ENCODE data around the gene PEX5L. TPM values are rescaled to one million over a fixed set of nuclear protein-coding genes. Genes with fewer than 3 reads are reported as not detected.

The PEX5L gene
- total and polyA plus RNA-seq, 11 donors, result 0.08 to 5.2 (median 0.22) TPM; not detected in 2

GRCh38 chr3:179819379-179819778 lies 217.4 kb downstream of the PEX5L start:
- H3K36me3 ChIP-seq, result no peaks in the 10 kb centered on the region
- H3K4me1 ChIP-seq, result peaks cover 0 to 22% (median 0%) of the 10 kb centered on the region in 12 donors
- no peak for TF ChIP-seq CTCF (IDR thresholded peaks at IDR 0.05)
- intact Hi-C loops (cut with DNase I), result loop anchor here in 3 of 10 donors (10.0 kb wide), 1 partner anchor 785 kb away; the partner anchor contains the start of gene TTC14 (in 3 of the 3)
- peak; percentile 74 to 94 (median 85) for ATAC-seq
- peak in 4 of 5 donors; percentile 48 to 80 (median 65) for DNase-seq
- no peaks in the 10 kb centered on the region for H3K27me3 ChIP-seq
- no peak overlapping the region for H3K27ac ChIP-seq
- H3K4me3 ChIP-seq, result no peak overlapping the region
- 17 to 40% (median 22%) methylated on average over 3 of the region's 3 CpGs for WGBS, 4 donors
- H3K9me3 ChIP-seq, result no peaks in the 10 kb centered on the region

- TF ChIP-seq POLR2A (IDR thresholded peaks at IDR 0.05), result no peak
- no peak for TF ChIP-seq CTCF (IDR thresholded peaks at IDR 0.05)
- H3K36me3 ChIP-seq, result no peaks in the 10 kb centered on the region
- no peaks in the 10 kb centered on the region for H3K9me3 ChIP-seq
- no peak for DNase-seq
- H3K27ac ChIP-seq, result no peak overlapping the region
- no peak overlapping the region for H3K4me3 ChIP-seq
- 70 to 76% (median 72%) methylated on average over 3 of the region's 3 CpGs for WGBS, 4 donors
- peaks cover 0 to 7% (median 0%) of the 10 kb centered on the region in 12 donors for H3K4me1 ChIP-seq
- intact Hi-C loops (cut with DNase I), result loop anchor here in 4 of 10 donors (5.0 to 10.0 kb wide), 2 partner anchors 780 to 793 kb away; partner anchors contain the start of gene TTC14 (in 3 of the 4)
- no peaks in the 10 kb centered on the region for H3K27me3 ChIP-seq
- ATAC-seq, result no peak
Measured at GRCh38 chr3:179812096-179812382, 224.7 kb downstream of the PEX5L start.

GRCh38 chr3:179811321-179812095 lies 225.2 kb downstream of the PEX5L start:
- H3K36me3 ChIP-seq, result no peaks in the 10 kb centered on the region
- peak in 1 of 5 donors; percentile 15 for DNase-seq
- no peaks in the 10 kb centered on the region for H3K27me3 ChIP-seq
- H3K4me1 ChIP-seq, result peaks cover 0 to 7% (median 0%) of the 10 kb centered on the region in 12 donors
- H3K27ac ChIP-seq, result no peak overlapping the region
- H3K4me3 ChIP-seq, result no peak overlapping the region
- H3K9me3 ChIP-seq, result no peaks in the 10 kb centered on the region
- no peak for TF ChIP-seq POLR2A (IDR thresholded peaks at IDR 0.05)
- TF ChIP-seq CTCF (IDR thresholded peaks at IDR 0.05), result peak; percentile 30 to 74 (median 55)
- peak in 3 of 4 donors; percentile 62 to 87 (median 77) for ATAC-seq
- intact Hi-C loops (cut with DNase I), result loop anchor here in 4 of 10 donors (5.0 to 10.0 kb wide), 2 partner anchors 781 to 793 kb away; partner anchors contain the start of gene TTC14 (in 3 of the 4)
- whole genome bisulfite sequencing, 4 donors, result 19 to 21% (median 20%) methylated on average over 9 of the region's 9 CpGs

GRCh38 chr3:179809639-179810038 lies 227.1 kb downstream of the PEX5L start:
- ATAC-seq (no peak), DNase-seq (no peak)
- Histone ChIP-seq H3K4me1 (peaks cover 0 to 7% (median 0%) of the 10 kb centered on the region in 12 donors), H3K27ac (no peak overlapping the region), H3K4me3 (no peak overlapping the region), H3K9me3 (no peaks in the 10 kb centered on the region), H3K36me3 (no peaks in the 10 kb centered on the region), H3K27me3 (no peaks in the 10 kb centered on the region)
- intact Hi-C loops (cut with DNase I), result loop anchor here in 4 of 10 donors (5.0 to 10.0 kb wide), 2 partner anchors 783 to 795 kb away; partner anchors contain the start of gene TTC14 (in 3 of the 4)
- no peak for TF ChIP-seq POLR2A (IDR thresholded peaks at IDR 0.05)
- no peak for TF ChIP-seq CTCF (IDR thresholded peaks at IDR 0.05)

Data from heart left ventricle (tissue), 16 donors.